ENCODE data around the gene CNKSR3.

CNKSR3 gene

DNA sequence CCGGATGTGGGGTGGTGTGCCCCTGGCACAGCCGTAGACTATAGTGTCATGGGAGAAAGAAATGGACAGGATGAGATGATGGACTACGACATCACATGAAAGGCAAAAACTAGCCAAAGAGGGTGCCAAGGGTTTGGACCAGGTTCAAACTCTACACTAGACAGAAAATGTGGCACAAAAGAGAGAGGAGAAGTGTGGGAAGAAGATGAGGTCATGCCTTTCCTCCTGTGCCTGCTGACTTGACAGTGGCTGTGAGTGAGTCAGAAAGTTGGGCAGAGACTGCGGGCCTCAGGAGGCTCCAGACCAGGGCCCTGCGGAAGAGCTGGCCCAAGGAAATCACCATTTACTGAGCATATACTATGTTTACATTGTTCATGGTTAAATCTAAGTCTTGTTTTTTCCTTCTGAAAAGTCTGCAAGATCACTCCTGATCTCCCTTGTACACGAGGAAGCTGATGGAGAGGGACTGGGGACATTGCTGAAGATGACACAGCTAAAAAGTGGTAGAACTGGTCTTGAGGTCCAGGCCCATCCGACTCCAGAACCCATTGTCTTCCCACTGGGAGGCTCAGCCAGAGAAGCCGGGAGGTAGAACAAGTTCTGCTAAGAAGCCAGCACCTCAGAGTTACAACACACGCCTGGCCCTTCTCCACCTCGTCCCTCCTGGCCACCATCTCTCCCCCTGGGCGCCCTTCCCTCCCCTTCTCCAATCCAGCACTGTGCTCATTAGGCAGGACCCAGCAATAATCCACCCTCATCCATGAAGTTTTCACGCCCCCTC, 35.6 kb downstream of the CNKSR3 start:
- no peak overlapping the region for H3K4me3 ChIP-seq (replicated peaks; ENCODE audit: low read depth, low read length)
- TF ChIP-seq, protein P1, sequence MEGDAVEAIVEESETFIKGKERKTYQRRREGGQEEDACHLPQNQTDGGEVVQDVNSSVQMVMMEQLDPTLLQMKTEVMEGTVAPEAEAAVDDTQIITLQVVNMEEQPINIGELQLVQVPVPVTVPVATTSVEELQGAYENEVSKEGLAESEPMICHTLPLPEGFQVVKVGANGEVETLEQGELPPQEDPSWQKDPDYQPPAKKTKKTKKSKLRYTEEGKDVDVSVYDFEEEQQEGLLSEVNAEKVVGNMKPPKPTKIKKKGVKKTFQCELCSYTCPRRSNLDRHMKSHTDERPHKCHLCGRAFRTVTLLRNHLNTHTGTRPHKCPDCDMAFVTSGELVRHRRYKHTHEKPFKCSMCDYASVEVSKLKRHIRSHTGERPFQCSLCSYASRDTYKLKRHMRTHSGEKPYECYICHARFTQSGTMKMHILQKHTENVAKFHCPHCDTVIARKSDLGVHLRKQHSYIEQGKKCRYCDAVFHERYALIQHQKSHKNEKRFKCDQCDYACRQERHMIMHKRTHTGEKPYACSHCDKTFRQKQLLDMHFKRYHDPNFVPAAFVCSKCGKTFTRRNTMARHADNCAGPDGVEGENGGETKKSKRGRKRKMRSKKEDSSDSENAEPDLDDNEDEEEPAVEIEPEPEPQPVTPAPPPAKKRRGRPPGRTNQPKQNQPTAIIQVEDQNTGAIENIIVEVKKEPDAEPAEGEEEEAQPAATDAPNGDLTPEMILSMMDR (IDR thresholded peaks at IDR 0.05; ENCODE audit: low read length, missing control alignments) = no peak
- peak; percentile 75 for DNase-seq (ENCODE audit: low read depth)

DNA sequence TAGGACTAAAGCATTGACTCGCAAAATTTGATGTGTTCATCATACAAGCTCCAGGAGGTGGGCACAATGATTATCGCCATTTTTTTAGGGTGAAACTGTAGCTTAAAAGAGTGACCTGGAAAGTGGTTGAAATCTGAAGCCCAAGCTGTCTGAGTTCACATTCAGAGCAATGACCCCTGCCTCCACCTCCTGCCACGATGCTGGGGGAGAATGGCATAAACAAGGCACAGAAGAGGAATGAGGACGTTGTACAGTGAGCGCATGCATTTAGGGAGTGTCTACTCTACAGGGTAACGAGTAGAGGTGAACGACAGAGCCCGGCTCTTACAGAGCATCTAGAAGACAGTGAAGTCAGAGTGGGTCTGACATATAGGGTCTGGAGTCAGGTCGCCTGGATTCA, 37.2 kb downstream of the CNKSR3 start:
- TF ChIP-seq, protein P1 (IDR thresholded peaks at IDR 0.05; ENCODE audit: low read length, missing control alignments) = no peak
- DNase-seq (ENCODE audit: low read depth) = no peak
- no peak overlapping the region for H3K4me3 ChIP-seq (replicated peaks; ENCODE audit: low read depth, low read length)

DNA sequence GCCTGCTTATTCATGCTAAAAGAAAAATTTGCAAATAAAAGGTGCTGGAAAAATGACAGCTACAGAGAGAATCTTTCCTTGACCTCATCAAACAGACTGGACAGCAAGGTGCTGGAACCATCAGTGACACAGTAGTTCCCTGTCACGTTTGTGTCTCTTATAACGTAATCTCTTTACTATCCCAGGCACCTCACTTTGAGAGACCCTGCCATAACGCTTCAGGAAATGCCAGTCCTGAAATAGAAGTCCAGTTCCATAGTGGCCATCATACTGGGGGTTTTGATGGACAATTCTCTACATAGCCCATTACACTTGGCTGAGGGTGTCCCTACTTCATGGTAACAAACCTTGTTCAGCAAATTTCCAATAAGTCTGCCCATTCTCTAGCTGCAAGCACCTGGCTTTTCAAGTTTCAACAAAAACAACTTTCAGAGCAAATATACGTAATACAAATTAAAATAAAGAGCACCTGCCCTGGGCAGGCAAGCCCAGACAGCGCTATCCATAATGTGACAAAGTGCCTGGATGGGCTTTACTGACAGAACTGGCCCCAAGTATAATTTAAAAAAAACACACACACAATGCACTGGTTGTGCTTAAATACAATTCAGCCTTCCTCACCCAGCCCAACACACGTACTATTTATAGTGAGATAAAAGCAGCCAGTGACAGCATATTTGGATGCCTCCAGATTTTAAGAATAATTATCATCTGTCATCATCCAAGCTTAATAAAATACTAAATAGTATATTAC, 38.7 kb downstream of the CNKSR3 start:
- no peak for DNase-seq (ENCODE audit: low read depth)
- H3K4me3 ChIP-seq (replicated peaks; ENCODE audit: low read depth, low read length) = no peak overlapping the region
- TF ChIP-seq, protein P1 (IDR thresholded peaks at IDR 0.05; ENCODE audit: low read length, missing control alignments) = no peak

DNA sequence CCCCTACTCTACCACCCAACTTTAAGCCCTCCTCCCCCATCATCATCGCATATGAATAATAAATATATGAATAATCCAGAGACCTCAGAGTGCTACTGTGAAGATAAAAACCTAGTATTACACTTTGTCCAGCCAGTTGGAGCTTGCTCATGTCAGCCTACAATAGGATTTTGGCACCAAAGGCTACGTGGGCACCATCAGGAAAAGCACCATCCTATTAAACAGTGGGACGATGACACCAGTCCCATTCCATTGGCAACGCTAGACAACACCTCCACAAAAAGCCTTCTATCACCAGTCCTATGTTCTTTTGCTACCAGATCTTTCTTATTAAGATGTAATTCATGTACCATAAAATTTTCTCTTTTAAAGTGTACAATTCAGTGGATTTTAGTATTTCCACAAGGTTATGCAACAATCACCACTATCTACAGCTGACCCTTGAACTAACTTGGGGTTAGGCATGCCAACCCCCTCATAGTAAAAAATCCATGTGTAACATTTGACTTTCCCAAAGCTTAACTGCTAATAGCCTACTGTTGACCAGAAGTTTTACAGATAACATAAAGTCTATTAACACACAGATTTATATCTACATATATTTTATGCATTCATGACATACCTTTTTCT, 41.1 kb downstream of the CNKSR3 start:
- TF ChIP-seq, protein P1 (IDR thresholded peaks at IDR 0.05; ENCODE audit: low read length, missing control alignments) = no peak
- no peak overlapping the region for H3K4me3 ChIP-seq (replicated peaks; ENCODE audit: low read depth, low read length)
- no peak for DNase-seq (ENCODE audit: low read depth)

DNA sequence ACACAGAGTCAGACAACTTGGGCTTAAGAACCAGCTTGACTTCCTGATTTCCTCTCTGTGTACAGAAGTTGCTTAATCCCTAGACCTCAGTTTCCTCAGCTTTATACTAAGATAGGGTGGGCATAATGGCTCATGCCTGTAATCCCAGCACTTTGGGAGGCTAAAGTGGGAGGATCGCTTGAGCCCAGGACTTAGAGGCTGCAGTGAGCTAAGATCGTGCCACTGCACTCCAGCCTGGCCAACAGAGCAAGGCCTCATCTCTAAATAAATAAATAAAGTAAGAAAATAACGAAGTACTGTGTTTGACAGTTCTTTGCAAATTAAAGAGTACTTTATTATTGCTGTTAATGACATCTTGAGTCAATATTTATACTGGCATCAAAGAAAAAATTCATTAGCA, 41.7 kb downstream of the CNKSR3 start:
- no peak overlapping the region for H3K4me3 ChIP-seq (replicated peaks; ENCODE audit: low read depth, low read length)
- TF ChIP-seq, protein P1 (IDR thresholded peaks at IDR 0.05; ENCODE audit: low read length, missing control alignments) = no peak
- no peak for DNase-seq (ENCODE audit: low read depth)

DNA sequence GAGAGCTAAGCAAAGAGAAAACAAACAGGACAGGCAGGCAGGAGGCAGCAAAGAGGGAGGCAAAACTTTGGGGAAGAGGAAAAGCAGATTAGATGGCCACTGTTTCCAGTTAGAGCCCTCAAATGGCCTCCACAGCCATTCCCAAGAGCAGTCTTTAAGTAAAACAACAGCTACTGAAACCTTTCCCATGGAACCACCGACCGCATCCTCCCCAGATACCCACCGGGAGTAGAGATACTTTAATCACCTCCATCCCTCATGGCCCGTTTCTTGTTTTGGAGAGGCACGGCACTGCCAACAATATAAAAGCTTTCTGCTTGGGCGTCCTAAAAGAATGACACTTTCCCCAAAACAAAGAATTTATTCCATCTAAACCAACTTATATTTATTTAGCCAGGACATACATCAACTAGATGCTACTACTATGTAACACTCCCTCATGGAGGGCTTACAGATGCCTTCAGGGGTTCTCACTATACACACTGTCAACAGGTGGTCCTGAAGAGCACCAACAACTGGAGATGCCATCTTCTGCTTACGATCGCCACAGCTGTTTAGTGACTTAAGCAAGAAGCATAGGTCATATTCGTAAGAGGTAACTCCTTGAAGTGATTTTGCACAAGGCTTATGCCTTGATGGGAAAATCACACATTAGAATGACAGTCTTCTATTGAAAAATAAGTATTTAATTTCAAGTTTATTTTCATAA, 43.4 kb downstream of the CNKSR3 start:
- DNase-seq (ENCODE audit: low read depth) = no peak
- no peak overlapping the region for H3K4me3 ChIP-seq (replicated peaks; ENCODE audit: low read depth, low read length)
- TF ChIP-seq, protein P1 (IDR thresholded peaks at IDR 0.05; ENCODE audit: low read length, missing control alignments) = no peak
